HG03520 (cell line): Measurements from ENCODE around the gene ARPIN.
"Not testable (repeated sequence)": the region's sequence is repeated elsewhere in the genome, so short reads cannot be mapped to it uniquely, and the experiment has no call there.

ENCODE experiments used
- ATAC-seq: cut with Tn5 transposase; IDR thresholded peaks from one replicate; pipeline ENCODE4 v1.9.1; 2021; ENCODE audit warnings: mild to moderate bottlenecking, moderate library complexity; ENCODE audit not compliant: unreplicated experiment

The ARPIN gene

DNA sequence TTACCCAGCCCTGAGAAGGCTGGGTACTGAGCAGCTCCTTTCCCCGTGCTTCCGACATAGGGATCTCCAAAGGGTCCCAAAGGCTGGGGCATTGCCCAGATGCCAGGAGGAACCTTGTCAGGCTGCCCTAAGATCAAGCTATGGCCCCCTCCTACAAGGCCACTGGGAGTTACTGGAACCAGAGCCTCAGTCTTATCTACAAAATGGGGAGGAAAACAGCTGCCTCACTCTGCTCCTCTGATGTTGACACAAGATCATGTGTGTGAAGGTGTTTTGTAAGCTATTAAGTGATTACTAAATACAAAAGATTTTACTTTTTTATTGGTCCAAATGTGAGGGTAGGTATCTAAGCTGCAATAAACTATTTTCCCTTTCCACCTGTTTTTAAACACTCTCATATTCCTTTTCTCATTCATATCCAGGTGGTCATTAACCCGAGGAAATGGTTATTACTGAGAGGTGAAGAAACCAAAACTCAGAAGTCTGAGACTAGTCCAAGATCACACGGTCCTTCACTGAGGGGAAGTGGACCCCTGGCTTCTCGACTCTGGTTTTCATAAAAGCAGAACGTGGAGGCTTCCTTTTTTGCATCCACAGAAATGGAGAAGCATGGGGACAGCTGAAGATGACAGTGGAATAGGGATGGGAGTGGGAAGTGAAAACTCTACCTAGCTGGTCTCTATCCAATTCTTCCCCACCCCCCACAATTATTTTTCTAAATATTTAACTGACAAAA, 1.7 kb downstream of the ARPIN start:
- no peak for ATAC-seq

GRCh38 chr15:89909611-89910010, 3.1 kb downstream of the ARPIN start:
- no peak for ATAC-seq

- ATAC-seq: no peak
These were observed 4.5 kb downstream of the ARPIN start for GRCh38 chr15:89908226-89908625.

- ATAC-seq: no peak
These were observed 5.5 kb downstream of the ARPIN start for GRCh38 chr15:89907289-89907688.

- no peak for ATAC-seq
These were observed 6.8 kb downstream of the ARPIN start for GRCh38 chr15:89905846-89906378.

- ATAC-seq: no peak
These were observed 8.2 kb downstream of the ARPIN start for GRCh38 chr15:89904519-89904918.

GRCh38 chr15:89903858-89904130, 9.0 kb downstream of the ARPIN start:
- no peak for ATAC-seq

DNA sequence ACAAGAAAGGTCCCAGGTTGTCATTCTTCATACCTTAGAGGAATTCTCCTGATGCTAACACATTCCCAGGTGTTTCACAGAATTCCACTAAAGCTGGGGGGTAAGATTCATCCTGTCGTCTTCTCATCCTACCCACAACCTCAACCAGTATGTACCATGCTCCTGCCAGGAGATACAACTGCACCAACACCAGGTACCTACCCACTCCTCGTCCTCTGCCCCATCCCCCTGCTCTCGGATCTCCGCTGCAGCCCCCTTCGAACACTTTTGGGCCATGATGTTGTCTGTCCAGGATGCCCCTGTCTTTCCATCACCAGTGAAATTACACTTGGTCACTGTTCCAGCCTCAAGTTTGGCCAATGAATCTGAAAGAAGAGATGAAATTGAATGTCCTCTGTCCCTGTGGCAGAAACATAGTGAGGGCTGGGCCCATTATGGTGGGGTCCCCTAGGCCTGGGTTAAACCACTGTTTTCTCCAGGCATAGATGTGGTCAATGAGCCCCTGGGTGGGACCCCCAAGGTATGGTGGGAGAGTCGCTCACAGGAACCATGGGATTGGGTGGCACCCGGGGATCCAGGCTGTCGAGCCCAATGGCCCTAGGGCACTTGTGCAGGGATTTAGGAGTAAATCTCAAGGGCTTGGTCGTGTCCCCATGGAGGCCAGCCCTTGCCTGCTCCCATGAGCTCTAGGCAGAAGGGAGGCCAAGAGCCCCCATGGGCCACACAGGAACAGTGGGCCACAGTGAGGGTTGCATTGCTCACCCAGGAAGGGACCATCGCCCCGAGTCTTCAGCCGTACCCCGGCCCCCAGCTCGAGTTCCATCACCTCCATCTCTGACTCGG, 9.5 kb downstream of the ARPIN start:
- ATAC-seq: no peak

GRCh38 chr15:89900849-89901248, 11.9 kb downstream of the ARPIN start:
- ATAC-seq: no peak

DNA sequence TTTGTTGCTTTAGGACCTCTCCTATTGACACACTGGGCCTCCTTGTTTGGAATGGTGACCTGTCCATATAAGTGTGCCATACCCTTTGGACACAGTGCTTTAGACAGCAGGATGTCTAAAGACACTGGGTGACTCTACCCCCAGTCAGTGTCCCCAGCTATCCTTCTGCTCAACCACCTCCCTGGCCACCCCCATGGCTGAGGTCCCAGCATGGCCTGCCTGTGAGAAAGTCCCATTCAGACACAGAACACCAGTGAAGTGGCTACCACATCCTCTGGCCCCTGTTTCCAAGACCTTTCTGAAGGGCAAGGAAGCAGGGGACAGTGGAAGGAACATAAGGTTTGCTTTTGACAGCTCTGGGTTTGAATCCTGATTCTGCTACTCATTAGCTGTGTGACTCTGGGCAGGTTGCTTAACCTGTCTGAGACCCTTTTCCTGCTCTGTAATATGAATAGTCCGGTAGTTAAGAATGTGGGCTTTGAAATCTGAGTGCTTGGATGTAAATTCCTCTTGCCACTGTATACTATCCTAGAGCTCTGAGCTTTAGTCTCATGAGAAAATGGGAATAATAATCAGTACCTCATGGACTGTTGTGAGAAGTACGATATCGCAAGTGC, 12.7 kb downstream of the ARPIN start:
- ATAC-seq: no peak

DNA sequence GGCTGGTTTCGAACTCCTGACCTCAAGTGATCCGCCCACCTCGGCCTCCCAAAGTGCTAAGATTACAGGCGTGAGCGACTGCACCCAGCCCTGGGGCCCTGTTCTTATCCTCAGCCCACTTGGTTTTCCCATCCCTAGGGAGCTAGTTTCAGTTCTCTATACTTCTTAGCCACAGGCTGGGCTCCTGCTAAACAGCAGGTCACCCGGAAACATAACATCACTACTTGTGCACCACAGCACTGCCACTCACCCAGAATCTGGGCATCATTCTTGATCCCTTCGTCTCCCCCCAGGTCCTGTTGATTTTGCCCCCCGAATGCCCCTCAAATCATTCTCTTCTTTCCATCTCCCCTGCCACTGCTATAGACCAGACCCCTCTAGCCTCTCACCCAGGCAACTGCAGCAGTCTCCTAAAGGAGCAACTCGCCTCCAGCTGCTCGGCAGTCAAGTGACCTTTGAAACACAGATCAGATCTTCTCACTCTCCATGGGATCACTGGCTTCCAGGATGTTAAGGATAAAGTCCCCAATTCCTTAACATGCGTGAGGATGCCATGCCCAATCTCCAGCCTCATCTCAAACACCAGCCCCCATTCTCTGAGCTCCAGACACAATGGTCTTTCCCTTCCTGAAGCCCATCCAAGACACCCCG, 13.3 kb downstream of the ARPIN start:
- no peak for ATAC-seq

GRCh38 chr15:89898614-89899294, 14.0 kb downstream of the ARPIN start:
- peak; percentile 47 for ATAC-seq

DNA sequence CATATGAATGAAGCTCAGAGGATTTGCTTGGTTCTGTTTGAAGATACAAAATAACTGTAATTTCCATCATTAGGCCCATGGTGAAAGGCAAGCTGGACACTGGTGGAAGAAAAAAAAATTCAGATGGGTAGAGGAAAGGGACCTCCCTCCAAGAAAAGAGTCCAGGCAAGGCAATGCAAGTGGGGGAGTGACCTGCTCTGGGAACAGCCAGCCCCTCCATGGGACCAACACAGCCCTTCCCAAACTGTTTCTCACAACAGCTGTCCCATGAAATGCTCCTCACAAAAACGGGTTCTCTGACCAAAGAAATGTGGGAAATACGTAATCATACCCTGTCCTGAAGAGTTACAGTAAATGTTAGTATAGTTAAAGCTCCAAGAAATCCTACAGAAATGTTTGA, 14.6 kb downstream of the ARPIN start:
- ATAC-seq: no peak

DNA sequence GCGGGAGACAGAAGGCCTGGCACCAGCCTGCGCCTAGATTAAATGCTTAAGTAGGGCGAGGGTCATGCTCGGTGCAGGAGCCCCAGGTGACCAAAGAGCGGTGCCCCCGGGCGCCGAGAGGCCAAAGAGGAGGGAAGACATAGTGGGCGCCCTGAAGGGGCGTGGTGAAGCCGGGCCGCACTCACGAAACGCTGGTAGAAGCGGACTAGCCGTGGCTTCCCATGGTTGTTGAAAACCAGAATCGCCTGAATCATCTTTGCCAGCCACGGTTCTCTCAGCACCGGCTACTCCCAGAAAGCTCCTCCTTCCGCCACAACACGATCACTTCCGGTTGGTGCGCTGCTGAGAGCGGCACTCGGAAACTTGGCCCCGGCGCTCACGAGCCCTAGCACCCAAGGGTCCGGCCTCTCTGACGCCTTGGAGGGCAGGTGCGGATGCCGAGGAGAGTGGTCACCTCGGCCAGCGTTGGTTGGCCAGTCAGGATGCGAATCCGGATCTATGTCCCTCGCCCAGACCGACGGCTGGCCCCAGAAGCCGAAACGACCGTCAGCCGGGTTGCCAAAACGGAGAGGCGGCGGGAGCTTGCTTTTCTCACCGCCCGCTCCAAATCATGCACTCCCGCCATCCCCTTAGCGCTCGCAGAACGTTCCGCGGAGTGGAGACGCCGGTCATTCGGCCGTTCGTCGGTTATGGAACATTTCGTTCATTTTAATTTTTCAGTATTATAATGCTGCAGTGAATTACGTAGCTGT, 18.9 kb downstream of the ARPIN start, which contains the start of gene AP3S2:
Gene AP3S2, minus strand, starts transcription at position 299 of the 752 bp plus-strand sequence. Its CDS starts 45 bp downstream, at position 254.
- ATAC-seq: peak; percentile 88

DNA sequence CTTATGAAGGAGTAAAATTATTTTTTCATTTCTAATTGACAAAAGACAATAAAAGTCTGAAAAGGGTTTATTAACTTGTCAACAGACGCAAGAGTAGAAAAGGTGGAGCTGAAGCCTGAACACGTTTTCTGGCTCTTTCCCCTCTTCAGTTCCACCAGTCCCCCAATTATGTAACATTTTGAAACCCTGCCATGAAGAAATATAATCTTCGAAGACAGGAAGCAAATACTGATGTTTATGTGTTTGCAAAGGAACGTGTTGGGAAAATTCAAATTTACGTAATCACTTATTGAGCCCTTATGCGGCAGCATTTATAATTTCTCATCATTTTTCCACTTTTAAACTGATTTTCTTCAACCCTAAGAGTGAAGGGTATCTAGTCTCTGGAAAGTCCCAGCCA, 19.7 kb downstream of the ARPIN start:
- ATAC-seq: no peak

- ATAC-seq: no peak
These were observed 24.4 kb downstream of the ARPIN start for GRCh38 chr15:89888214-89888804.

GRCh38 chr15:89885611-89886010, 27.1 kb downstream of the ARPIN start:
- ATAC-seq: no peak

DNA sequence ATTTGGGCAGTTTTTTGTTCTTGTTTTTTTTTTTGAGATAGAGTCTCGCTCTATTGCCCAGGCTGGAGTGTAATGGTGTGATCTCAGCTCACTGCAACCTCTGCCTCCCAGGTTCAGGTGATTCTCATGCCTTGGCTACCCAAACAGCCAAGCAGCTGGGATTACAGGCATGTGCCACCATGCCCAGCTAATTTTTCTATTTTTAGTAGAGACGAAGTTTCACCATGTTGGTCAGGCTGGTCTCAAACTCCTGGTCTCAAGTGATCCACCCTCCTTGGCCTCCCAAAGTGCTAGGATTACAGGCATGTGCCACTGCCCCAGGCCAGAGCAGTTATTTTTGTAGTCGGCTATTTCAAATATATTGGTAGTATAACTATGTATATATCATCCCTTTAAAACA, 27.6 kb downstream of the ARPIN start:
- ATAC-seq: not testable (repeated sequence)

- ATAC-seq: no peak
These were observed 29.2 kb downstream of the ARPIN start for GRCh38 chr15:89883518-89883917.
